WTC11 (cell line): ENCODE data around the gene TMEM50B. TPM values are rescaled to one million over a fixed set of nuclear protein-coding genes. Genes with fewer than 3 reads are reported as not detected.

Source experiments
- ATAC-seq: fragments of 200-7000 bp; cut with Tn5 transposase; 2 replicates; pipeline ENCODE4 v1.10.0; 2021; ENCODE audit warnings: mild to moderate bottlenecking, moderate library complexity
- CTCF ChIA-PET: fragments of 300-600 bp; sonication (Branson Sonifier 250); formaldehyde crosslinking; loops from one replicate; lab custom pipeline; 2021; ENCODE audit warnings: antibody characterized with exemption; lab: Charles Lee
- POLR2A ChIA-PET: fragments of 350-600 bp; sonication (Branson Sonifier 250); formaldehyde crosslinking; loops from one replicate; lab custom pipeline; 2021; ENCODE audit warnings: antibody characterized with exemption; lab: Charles Lee
- DNase-seq: peaks from one replicate; pipeline ENCODE4 v3.0.0; 2021; ENCODE audit warnings: low spot score
- H3K27ac Mint-ChIP-seq: 2 replicates; pipeline ENCODE4 v1.8.0; 2021; ENCODE audit warnings: mixed read lengths
- H3K27me3 Mint-ChIP-seq: 2 replicates; pipeline ENCODE4 v1.8.0; 2021; ENCODE audit warnings: low read depth, mild to moderate bottlenecking, moderate library complexity, mixed read lengths
- H3K36me3 Mint-ChIP-seq: 2 replicates; pipeline ENCODE4 v1.8.0; 2021; ENCODE audit warnings: mixed read lengths
- H3K4me1 Mint-ChIP-seq: 2 replicates; pipeline ENCODE4 v1.8.0; 2022; ENCODE audit warnings: mixed read lengths
- H3K4me3 Mint-ChIP-seq: 2 replicates; pipeline ENCODE4 v1.8.0; 2021; ENCODE audit warnings: mild to moderate bottlenecking, moderate library complexity, mixed read lengths
- H3K9me3 Mint-ChIP-seq: 2 replicates; pipeline ENCODE4 v1.8.0; 2021; ENCODE audit warnings: mixed read lengths
- AFF4 ChIP-seq: sonication (generic); formaldehyde crosslinking; IDR thresholded peaks from 2 replicates; pipeline ENCODE4 v1.8.1; 2023; ENCODE audit warnings: mild to moderate bottlenecking, missing genetic modification reagents, borderline replicate concordance
- CBFB ChIP-seq: sonication (generic); formaldehyde crosslinking; IDR thresholded peaks from 2 replicates; pipeline ENCODE4 v1.8.1; 2022; ENCODE audit warnings: mild to moderate bottlenecking, low read depth, missing genetic modification reagents
- CDX4 ChIP-seq: fragments of 250-450 bp; sonication (Bioruptor Pico); IDR thresholded peaks from 2 replicates; pipeline ENCODE4 v1.9.0; 2021; ENCODE audit warnings: moderate library complexity, mild to moderate bottlenecking, inconsistent platforms, borderline replicate concordance
- E2F5 ChIP-seq: sonication (generic); formaldehyde crosslinking; IDR thresholded peaks from 2 replicates; pipeline ENCODE4 v1.8.1; 2022; ENCODE audit warnings: mild to moderate bottlenecking, moderate library complexity, missing genetic modification reagents
- ESRRA ChIP-seq: sonication (generic); formaldehyde crosslinking; IDR thresholded peaks from 2 replicates; pipeline ENCODE4 v1.8.1; 2022; ENCODE audit warnings: mild to moderate bottlenecking, missing genetic modification reagents, borderline replicate concordance
- ETV6 ChIP-seq: sonication (generic); formaldehyde crosslinking; IDR thresholded peaks from 2 replicates; pipeline ENCODE4 v1.8.1; 2022; ENCODE audit warnings: mild to moderate bottlenecking, missing genetic modification reagents
- FOXP4 ChIP-seq: sonication (generic); formaldehyde crosslinking; IDR thresholded peaks from 2 replicates; pipeline ENCODE4 v1.8.0; 2022; ENCODE audit warnings: mild to moderate bottlenecking, missing genetic modification reagents
- GRHL2 ChIP-seq: fragments of 250-450 bp; sonication (Bioruptor Pico); IDR thresholded peaks from 2 replicates; pipeline ENCODE4 v1.8.0; 2022; ENCODE audit warnings: mild to moderate bottlenecking, moderate library complexity; ENCODE audit not compliant: insufficient replicate concordance, severe bottlenecking
- GTF2I ChIP-seq: fragments of 250-450 bp; sonication (Bioruptor Pico); conservative IDR thresholded peaks from 2 replicates; pipeline ENCODE4 v1.4.0; 2021; ENCODE audit warnings: mild to moderate bottlenecking
- HMGA2 ChIP-seq: fragments of 250-450 bp; sonication (Bioruptor Pico); IDR thresholded peaks from 2 replicates; pipeline ENCODE4 v1.4.0; 2021; ENCODE audit warnings: mild to moderate bottlenecking, moderate library complexity
- MAX ChIP-seq: sonication (generic); formaldehyde crosslinking; IDR thresholded peaks from 2 replicates; pipeline ENCODE4 v1.8.0; 2022; ENCODE audit warnings: mild to moderate bottlenecking, missing genetic modification reagents
- MLX ChIP-seq: sonication (generic); formaldehyde crosslinking; IDR thresholded peaks from 2 replicates; pipeline ENCODE4 v1.8.1; 2023; ENCODE audit warnings: mild to moderate bottlenecking, missing genetic modification reagents, moderate library complexity
- NFATC4 ChIP-seq: fragments of 250-450 bp; sonication (Bioruptor Pico); IDR thresholded peaks from 2 replicates; pipeline ENCODE4 v1.9.0; 2021; ENCODE audit warnings: mild to moderate bottlenecking
- NFYB ChIP-seq: sonication (generic); formaldehyde crosslinking; conservative IDR thresholded peaks from 2 replicates; pipeline ENCODE4 v1.8.0; 2022; ENCODE audit warnings: low read depth, missing genetic modification reagents
- NR2C2 ChIP-seq: sonication (generic); formaldehyde crosslinking; IDR thresholded peaks from 2 replicates; pipeline ENCODE4 v1.8.0; 2022; ENCODE audit warnings: mild to moderate bottlenecking, missing genetic modification reagents
- SOX15 ChIP-seq: fragments of 250-450 bp; sonication (Bioruptor Pico); IDR thresholded peaks from 2 replicates; pipeline ENCODE4 v1.9.0; 2021; ENCODE audit warnings: mild to moderate bottlenecking
- TCF7 ChIP-seq: sonication (generic); formaldehyde crosslinking; IDR thresholded peaks from 2 replicates; pipeline ENCODE4 v1.8.0; 2022; ENCODE audit warnings: mild to moderate bottlenecking, low read depth, missing genetic modification reagents, moderate library complexity
- TEAD1 ChIP-seq: sonication (generic); formaldehyde crosslinking; IDR thresholded peaks from 2 replicates; pipeline ENCODE4 v1.8.0; 2022; ENCODE audit warnings: mild to moderate bottlenecking, missing genetic modification reagents
- ZBTB21 ChIP-seq: sonication (generic); formaldehyde crosslinking; IDR thresholded peaks from 2 replicates; pipeline ENCODE4 v1.8.1; 2023; ENCODE audit warnings: mild to moderate bottlenecking, missing genetic modification reagents, borderline replicate concordance
- ZBTB43 ChIP-seq: sonication (generic); formaldehyde crosslinking; IDR thresholded peaks from 2 replicates; pipeline ENCODE4 v1.8.1; 2023; ENCODE audit warnings: mild to moderate bottlenecking, missing genetic modification reagents
- ZMAT4 ChIP-seq: fragments of 250-450 bp; sonication (Bioruptor Pico); IDR thresholded peaks from 2 replicates; pipeline ENCODE4 v1.9.0; 2021; ENCODE audit warnings: mild to moderate bottlenecking
- ZNF138 ChIP-seq: sonication (generic); formaldehyde crosslinking; conservative IDR thresholded peaks from 2 replicates; pipeline ENCODE4 v1.8.1; 2022; ENCODE audit warnings: mild to moderate bottlenecking, moderate library complexity, missing genetic modification reagents
- ZNF263 ChIP-seq: sonication (generic); formaldehyde crosslinking; IDR thresholded peaks from 2 replicates; pipeline ENCODE4 v1.8.1; 2022; ENCODE audit warnings: low read depth, mild to moderate bottlenecking, moderate library complexity, missing genetic modification reagents
- ZNF423 ChIP-seq: fragments of 250-450 bp; sonication (Bioruptor Pico); IDR thresholded peaks from 2 replicates; pipeline ENCODE4 v2.1.2; 2022; ENCODE audit warnings: mild to moderate bottlenecking, moderate library complexity
- ZNF512 ChIP-seq: sonication (generic); formaldehyde crosslinking; IDR thresholded peaks from 2 replicates; pipeline ENCODE4 v1.8.1; 2022; ENCODE audit warnings: missing genetic modification reagents, borderline replicate concordance
- total RNA-seq: library from RNA; stranded (reverse); gene quantifications from 3 replicates; pipeline ENCODE4 v1.2.3, GENCODE V29; 2021

The TMEM50B gene
- total RNA-seq, 1 experiment from 2014 or later = 25.4 TPM

- TF ChIP-seq AFF4 (CRISPR knock-in tag) (no peak), TCF7 (CRISPR knock-in tag) (no peak), ZNF263 (CRISPR knock-in tag) (no peak), ZNF138 (no peak), TEAD1 (CRISPR knock-in tag) (no peak), GRHL2 (CRISPR knock-in tag) (no peak), MAX (CRISPR knock-in tag) (no peak), ZMAT4 (CRISPR knock-in tag) (no peak), GTF2I (CRISPR knock-in tag) (no peak), ZNF512 (CRISPR knock-in tag) (no peak), NR2C2 (CRISPR knock-in tag) (no peak)
These were observed 53.9 kb downstream of the TMEM50B start (continued) for GRCh38 chr21:33425825-33426224.

GRCh38 chr21:33424214-33424613 is 55.6 kb downstream of the TMEM50B start:
- DNase-seq (no peak), ATAC-seq (no peak)
- ChIA-PET POLR2A (no interaction called here), CTCF (no interaction called here)
- Mint-ChIP-seq H3K36me3 (peaks cover 46% of the 10 kb centered on the region), H3K9me3 (no peaks in the 10 kb centered on the region), H3K27me3 (no peaks in the 10 kb centered on the region), H3K4me1 (no peaks in the 10 kb centered on the region), H3K4me3 (no peak overlapping the region), H3K27ac (no peak overlapping the region; the same call in 1 of the 2 replicates)
- no peak for TF ChIP-seq CBFB (CRISPR knock-in tag)
- TF ChIP-seq SOX15 (CRISPR knock-in tag) = no peak
- no peak for TF ChIP-seq E2F5
- TF ChIP-seq ETV6 (CRISPR knock-in tag) = no peak
- no peak for TF ChIP-seq FOXP4 (CRISPR knock-in tag)
- no peak for TF ChIP-seq ZBTB43
- TF ChIP-seq ZMAT4 (CRISPR knock-in tag) = no peak
- no peak for TF ChIP-seq HMGA2
- no peak for TF ChIP-seq MLX
- no peak for TF ChIP-seq ZNF423 (CRISPR knock-in tag)
- no peak for TF ChIP-seq ESRRA (CRISPR knock-in tag)
- TF ChIP-seq CDX4 (CRISPR knock-in tag) = no peak
- no peak for TF ChIP-seq ZBTB21
- no peak for TF ChIP-seq TEAD1 (CRISPR knock-in tag)
- TF ChIP-seq NFYB = no peak
- no peak for TF ChIP-seq NFATC4 (CRISPR knock-in tag)
